Cardiac muscle cell (in vitro differentiated cells and primary cell): ENCODE measurements around the gene TMEM184C. TPM values are rescaled to one million over a fixed set of nuclear protein-coding genes. Genes with fewer than 3 reads are reported as not detected.

Experiments
- DNase-seq, 2 donors: peaks; one replicate each; pipeline versions ENCODE4 v3.0.0 to v3.0.0-alpha.2; 2010 to 2017; ENCODE audit warnings: low read depth in 1 of 2, low spot score in 1 of 2
- H3K27ac ChIP-seq: fragments of 200-600 bp; sonication (generic); 2 replicates; pipeline ENCODE4 v1.5.1; 2016
- H3K27me3 ChIP-seq: fragments of 200-600 bp; sonication (generic); 2 replicates; pipeline ENCODE4 v1.6.0; 2016; ENCODE audit warnings: control low read depth
- H3K36me3 ChIP-seq: fragments of 200-600 bp; sonication (generic); 2 replicates; pipeline ENCODE4 v1.5.1; 2016; ENCODE audit warnings: control low read depth
- H3K4me1 ChIP-seq: fragments of 200-600 bp; sonication (generic); 2 replicates; pipeline ENCODE4 v1.8.1; 2017; ENCODE audit warnings: low read depth, mild to moderate bottlenecking, mixed run types
- H3K4me3 ChIP-seq: fragments of 200-600 bp; sonication (generic); 2 replicates; pipeline ENCODE4 v1.5.1; 2016; ENCODE audit warnings: mild to moderate bottlenecking
- H3K9me3 ChIP-seq: fragments of 200-600 bp; sonication (generic); 2 replicates; pipeline ENCODE4 v1.5.1; 2017; ENCODE audit warnings: low read depth, mild to moderate bottlenecking, control low read depth
- polyA plus RNA-seq: library from polyadenylated mRNA; unstranded; fragments of >200 nt; fragmentation: Nextera tagmentation; extraction: Ambion mirVana; gene quantifications from 2 replicates; pipeline ENCODE4 v1.2.1, GENCODE V29; 2016
- total RNA-seq: library from RNA; depleted of rRNA; stranded (reverse); fragments of >200 nt; gene quantifications from 2 replicates; pipeline ENCODE4 v1.2.3, GENCODE V29; 2016
- TF ChIP-seq, protein P1 (sequence below): IDR thresholded peaks from 2 replicates; pipeline ENCODE4 v1.5.1; 2012; ENCODE audit warnings: low read depth, mild to moderate bottlenecking, low read length

Gene TMEM184C
- total and polyA plus RNA-seq, 2 experiments from 2014 or later = 30.7 to 32.3 TPM

DNA sequence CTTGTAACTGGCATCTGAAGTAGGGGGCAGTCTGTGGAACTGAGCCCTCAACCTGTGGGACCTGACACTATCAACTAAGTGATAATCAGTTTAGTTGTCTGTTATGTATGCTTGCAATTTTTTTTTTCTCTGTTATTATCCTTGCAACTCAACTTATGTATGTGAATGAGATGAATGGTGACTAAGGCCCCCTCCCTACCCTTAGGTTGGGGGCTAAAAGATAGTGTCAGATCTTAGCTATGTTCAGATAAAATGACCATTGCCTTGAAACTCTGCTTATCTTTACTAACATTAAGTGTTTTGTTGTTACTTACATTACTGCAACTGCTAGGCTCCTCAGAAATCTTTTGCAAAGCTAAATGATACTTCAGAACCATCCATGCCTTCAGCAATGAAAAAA lies 31.5 kb downstream of the TMEM184C start:
- Histone ChIP-seq H3K27ac (peak overlapping the region; percentile 42), H3K27me3 (no peaks in the 10 kb centered on the region), H3K4me1 (peaks cover 27% of the 10 kb centered on the region), H3K9me3 (no peaks in the 10 kb centered on the region), H3K36me3 (no peaks in the 10 kb centered on the region), H3K4me3 (no peak overlapping the region)
- DNase-seq = no peak
- TF ChIP-seq, protein P1, sequence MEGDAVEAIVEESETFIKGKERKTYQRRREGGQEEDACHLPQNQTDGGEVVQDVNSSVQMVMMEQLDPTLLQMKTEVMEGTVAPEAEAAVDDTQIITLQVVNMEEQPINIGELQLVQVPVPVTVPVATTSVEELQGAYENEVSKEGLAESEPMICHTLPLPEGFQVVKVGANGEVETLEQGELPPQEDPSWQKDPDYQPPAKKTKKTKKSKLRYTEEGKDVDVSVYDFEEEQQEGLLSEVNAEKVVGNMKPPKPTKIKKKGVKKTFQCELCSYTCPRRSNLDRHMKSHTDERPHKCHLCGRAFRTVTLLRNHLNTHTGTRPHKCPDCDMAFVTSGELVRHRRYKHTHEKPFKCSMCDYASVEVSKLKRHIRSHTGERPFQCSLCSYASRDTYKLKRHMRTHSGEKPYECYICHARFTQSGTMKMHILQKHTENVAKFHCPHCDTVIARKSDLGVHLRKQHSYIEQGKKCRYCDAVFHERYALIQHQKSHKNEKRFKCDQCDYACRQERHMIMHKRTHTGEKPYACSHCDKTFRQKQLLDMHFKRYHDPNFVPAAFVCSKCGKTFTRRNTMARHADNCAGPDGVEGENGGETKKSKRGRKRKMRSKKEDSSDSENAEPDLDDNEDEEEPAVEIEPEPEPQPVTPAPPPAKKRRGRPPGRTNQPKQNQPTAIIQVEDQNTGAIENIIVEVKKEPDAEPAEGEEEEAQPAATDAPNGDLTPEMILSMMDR = no peak

- peaks cover 8% of the 10 kb centered on the region for H3K4me1 ChIP-seq
- H3K4me3 ChIP-seq = no peak overlapping the region
- no peaks in the 10 kb centered on the region for H3K36me3 ChIP-seq
- no peak overlapping the region for H3K27ac ChIP-seq
- no peak for DNase-seq
- TF ChIP-seq, protein P1 = no peak
- H3K9me3 ChIP-seq = no peaks in the 10 kb centered on the region
- no peaks in the 10 kb centered on the region for H3K27me3 ChIP-seq
Measured at GRCh38 chr4:147651563-147651962, 34.4 kb downstream of the TMEM184C start.

DNA sequence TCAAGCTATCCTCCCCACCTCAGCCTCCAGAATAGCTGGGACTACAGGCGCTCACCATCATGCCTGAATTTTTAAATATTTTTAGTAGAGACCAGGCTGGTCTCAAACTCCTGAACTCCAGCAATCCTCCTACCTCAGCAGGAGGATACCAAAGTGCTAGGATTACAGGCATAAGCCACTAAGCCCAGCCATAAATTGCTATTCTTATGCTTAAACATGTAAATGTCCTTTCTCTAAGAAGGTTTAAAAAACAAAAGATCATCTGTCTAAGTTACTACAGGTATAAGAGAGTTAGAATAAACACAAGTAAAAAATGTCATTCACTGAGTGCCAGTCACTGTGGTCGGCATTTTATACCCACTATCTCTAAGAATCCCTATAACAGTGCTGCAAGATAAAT lies 38.4 kb downstream of the TMEM184C start:
- Histone ChIP-seq H3K36me3 (peaks cover 14% of the 10 kb centered on the region), H3K4me1 (no peaks in the 10 kb centered on the region), H3K9me3 (no peaks in the 10 kb centered on the region), H3K27ac (no peak overlapping the region), H3K4me3 (no peak overlapping the region), H3K27me3 (no peaks in the 10 kb centered on the region)
- DNase-seq = no peak
- TF ChIP-seq, protein P1 = no peak

DNA sequence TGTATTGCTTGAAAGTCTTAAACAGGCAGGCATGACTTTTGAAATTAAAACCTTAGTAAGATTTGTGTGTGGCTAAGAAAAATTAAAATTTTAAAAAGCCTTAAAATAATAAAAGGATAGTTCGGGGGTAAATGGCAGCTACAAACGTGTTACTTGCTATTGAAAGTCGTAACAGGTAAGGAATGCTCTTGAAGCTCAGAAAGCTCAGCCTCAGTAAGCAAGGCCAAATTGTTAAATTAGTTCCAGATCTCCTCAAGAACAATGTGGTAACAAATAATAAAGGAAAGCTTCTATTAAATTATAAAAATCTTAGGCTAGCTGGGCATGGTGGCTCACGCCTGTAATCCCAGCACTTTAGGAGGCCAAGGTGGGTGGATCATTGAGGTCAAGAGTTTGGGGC lies 41.3 kb downstream of the TMEM184C start:
- Histone ChIP-seq H3K9me3 (no peaks in the 10 kb centered on the region), H3K4me3 (no peak overlapping the region), H3K27ac (no peak overlapping the region), H3K4me1 (no peaks in the 10 kb centered on the region), H3K27me3 (no peaks in the 10 kb centered on the region), H3K36me3 (peaks cover 20% of the 10 kb centered on the region)
- DNase-seq = no peak
- TF ChIP-seq, protein P1 = no peak

DNA sequence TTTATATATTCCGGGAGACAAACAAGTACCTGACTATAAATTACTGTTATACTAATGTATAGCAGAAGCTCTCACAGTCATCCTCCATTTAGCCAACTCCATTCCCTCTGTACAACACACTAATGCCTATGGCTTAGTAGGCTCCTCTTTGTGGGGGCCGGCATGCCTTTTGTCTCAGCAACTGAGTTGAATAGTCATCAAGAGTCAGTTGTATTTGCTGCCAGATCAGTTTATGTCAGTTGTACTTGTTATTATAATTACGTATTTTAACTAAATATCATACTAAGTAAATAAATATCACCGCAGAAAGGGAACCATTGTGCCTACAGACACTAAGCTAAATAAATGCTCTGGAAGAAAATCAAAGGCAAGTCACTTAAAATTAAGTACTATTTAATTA lies 56.9 kb downstream of the TMEM184C start:
- Histone ChIP-seq H3K4me1 (no peaks in the 10 kb centered on the region), H3K27ac (no peak overlapping the region), H3K9me3 (no peaks in the 10 kb centered on the region), H3K27me3 (no peaks in the 10 kb centered on the region), H3K4me3 (no peak overlapping the region), H3K36me3 (no peaks in the 10 kb centered on the region)
- DNase-seq = no peak
- TF ChIP-seq, protein P1 = no peak

- H3K27ac ChIP-seq = no peak overlapping the region
Measured at GRCh38 chr4:147674496-147674895, 57.3 kb downstream of the TMEM184C start.

More at GRCh38 chr4:147674496-147674895, 57.3 kb downstream of the TMEM184C start:
- no peaks in the 10 kb centered on the region for H3K27me3 ChIP-seq
- H3K4me3 ChIP-seq = no peak overlapping the region
- no peaks in the 10 kb centered on the region for H3K9me3 ChIP-seq
- TF ChIP-seq, protein P1 = no peak
- H3K4me1 ChIP-seq = no peaks in the 10 kb centered on the region
- DNase-seq = no peak
- no peaks in the 10 kb centered on the region for H3K36me3 ChIP-seq
